ENCODE results near the gene MEG3. TPM values are rescaled to one million over a fixed set of nuclear protein-coding genes. Genes with fewer than 3 reads are reported as not detected.

The MEG3 gene
- total RNA-seq, 3 donors from 2014 or later (not counting 1 experiment from before 2014, with no cell fraction given) = 1.0 to 6.6 (median 1.9) TPM

- DNase-seq = no peak
- H3K36me3 ChIP-seq (ENCODE audit: control insufficient read depth, insufficient read depth, low read length) = no peaks in the 10 kb centered on the region
- 90% methylated on average over 9 of the region's 9 CpGs for WGBS (ENCODE audit: insufficient coverage)
- Mint-ChIP-seq H3K36me3 (no peaks in the 10 kb centered on the region), H3K27ac (no peak overlapping the region), H3K4me1 (no peaks in the 10 kb centered on the region), H3K4me3 (no peak overlapping the region), H3K27me3 (ENCODE audit: low read depth in 2 of 2) (peaks cover 14 to 24% of the 10 kb centered on the region in 2 donors), H3K9me3 (no peaks in the 10 kb centered on the region)
- H3K9me3 ChIP-seq (ENCODE audit: control insufficient read depth, insufficient read depth, low read length) = no peaks in the 10 kb centered on the region
- no peak overlapping the region for H3K4me3 ChIP-seq (ENCODE audit: low read length)
- H3K27ac ChIP-seq (ENCODE audit: low read length) = no peak overlapping the region
- ATAC-seq = no peak
- H3K4me1 ChIP-seq (ENCODE audit: control insufficient read depth, insufficient read depth, low read length) = no peaks in the 10 kb centered on the region
- no peaks in the 10 kb centered on the region for H3K27me3 ChIP-seq (ENCODE audit: control insufficient read depth, insufficient read depth, low read length)
- intact Hi-C loops (cut with micrococcal nuclease) = no loop called here
- TF ChIP-seq CTCF (IDR thresholded peaks at IDR 0.05) = no peak
These were observed 83.5 kb downstream of the MEG3 start for GRCh38 chr14:100909439-100909838.

Other genes starting within 250 kb of the MEG3 start
- gene BEGAIN, start 238.7 kb upstream of the MEG3 start, total RNA-seq = 1 to 10 TPM in 1 of 3 donors, under 1 TPM in 1, not detected in 1; 0.11 to 1.3 TPM
- gene DLK1, start 99.2 kb upstream of the MEG3 start, total RNA-seq = not detected
- gene RTL1, start 77.6 kb downstream of the MEG3 start, total RNA-seq = not detected

All from natural killer cell (primary cell).